KOPT-K1 (cell line): Measurements from ENCODE around the gene FRG2.
"Not testable (repeated sequence)": the region's sequence is repeated elsewhere in the genome, so short reads cannot be mapped to it uniquely, and the experiment has no call there.

ENCODE experiments used
- H3K27ac ChIP-seq: fragments of 200-600 bp; sonication (generic); 2 replicates; pipeline ENCODE4 v1.5.1; 2016; ENCODE audit warnings: antibody characterized with exemption, mild to moderate bottlenecking, low read depth, low read length; ENCODE audit not compliant: poor library complexity, severe bottlenecking
- H3K36me3 ChIP-seq: fragments of 200-600 bp; sonication (generic); 2 replicates; pipeline ENCODE4 v1.5.1; 2017; ENCODE audit warnings: antibody characterized with exemption, mild to moderate bottlenecking, low read length, moderate library complexity; ENCODE audit not compliant: insufficient read depth
- H3K9me3 ChIP-seq: fragments of 200-600 bp; sonication (generic); 2 replicates; pipeline ENCODE4 v1.5.1; 2017; ENCODE audit warnings: antibody characterized with exemption, low read length, mild to moderate bottlenecking; ENCODE audit not compliant: insufficient read depth, poor library complexity, severe bottlenecking

The FRG2 gene

DNA sequence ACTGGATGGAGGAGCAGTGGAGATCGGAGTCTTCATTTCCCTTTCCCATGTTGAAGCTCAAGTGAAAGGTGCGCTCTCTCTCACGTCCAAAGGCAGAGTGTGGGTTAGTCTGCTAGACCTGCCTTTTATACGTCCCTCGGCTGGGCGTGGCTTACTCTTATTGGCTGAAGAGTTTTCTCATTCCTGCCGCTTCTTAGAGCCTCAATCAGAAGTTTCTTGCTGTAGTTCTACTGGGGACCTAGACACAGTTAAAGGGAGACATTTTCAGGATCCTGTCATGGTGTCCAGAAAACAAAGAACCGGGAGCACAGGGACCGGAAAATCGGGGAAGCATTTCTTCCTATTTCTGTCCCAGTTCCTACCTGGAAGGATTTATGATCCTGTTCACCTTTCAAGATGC, at the start of gene FRG2:
Gene FRG2, minus strand, starts transcription at position 101 of the 400 bp plus-strand sequence. Its CDS starts 52 bp downstream, at position 49.
- H3K27ac ChIP-seq, H3K9me3 ChIP-seq, H3K36me3 ChIP-seq: not testable (repeated sequence)

GRCh38 chr4:190068351-190068750, 41.3 kb upstream of the FRG2 start:
- not testable (repeated sequence) for H3K36me3 ChIP-seq, H3K27ac ChIP-seq, H3K9me3 ChIP-seq

GRCh38 chr4:190064805-190065204, 37.7 kb upstream of the FRG2 start:
- H3K36me3 ChIP-seq, H3K9me3 ChIP-seq, H3K27ac ChIP-seq: not testable (repeated sequence)

- not testable (repeated sequence) for H3K9me3 ChIP-seq, H3K27ac ChIP-seq, H3K36me3 ChIP-seq
Measured at GRCh38 chr4:190064342-190064741, 37.3 kb upstream of the FRG2 start, which contains the start of gene DBET. DBET (plus strand) TSS chr4:190064502.

DNA sequence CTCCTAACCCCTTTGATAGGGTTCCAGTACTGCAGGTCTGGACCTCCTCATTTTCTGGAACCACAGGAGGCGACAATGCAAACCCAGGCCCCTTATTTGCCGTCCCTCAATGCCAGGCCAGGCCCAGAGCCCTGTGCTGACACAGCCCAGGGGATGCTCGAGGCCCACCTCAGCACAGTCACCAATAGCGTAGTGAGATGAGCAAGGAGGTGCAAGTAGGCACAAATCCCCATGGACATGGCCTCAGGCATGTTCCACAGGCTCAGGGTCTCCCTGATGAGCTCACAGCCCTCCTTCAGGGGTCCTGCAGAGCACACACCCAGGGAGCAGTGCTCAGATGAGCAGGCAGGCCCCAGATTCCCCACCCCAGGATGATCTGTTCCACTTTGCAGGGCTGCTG, 31.9 kb upstream of the FRG2 start:
- not testable (repeated sequence) for H3K9me3 ChIP-seq, H3K27ac ChIP-seq, H3K36me3 ChIP-seq

GRCh38 chr4:190049378-190050239, 22.6 kb upstream of the FRG2 start:
- H3K27ac ChIP-seq, H3K9me3 ChIP-seq, H3K36me3 ChIP-seq: not testable (repeated sequence)

DNA sequence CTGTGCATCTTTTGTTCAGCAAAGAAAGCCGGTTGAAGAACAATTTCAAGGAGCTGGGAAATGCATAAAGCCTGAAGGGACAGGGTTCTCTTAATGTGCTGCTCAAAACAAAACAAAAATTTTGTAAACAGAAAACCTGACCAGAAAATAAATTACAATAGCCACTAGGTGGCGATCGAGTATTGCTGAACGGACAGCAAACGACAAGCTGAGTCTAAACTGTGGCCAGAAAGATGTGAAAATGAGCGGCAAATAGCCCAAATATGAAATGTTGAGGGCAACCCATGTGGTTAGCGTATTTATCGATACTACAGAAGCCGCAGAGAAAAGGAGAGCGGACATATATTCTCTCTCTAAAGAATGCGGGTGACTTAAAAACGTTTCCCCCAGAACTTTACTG, 20.6 kb upstream of the FRG2 start:
- H3K27ac ChIP-seq, H3K9me3 ChIP-seq, H3K36me3 ChIP-seq: not testable (repeated sequence)

DNA sequence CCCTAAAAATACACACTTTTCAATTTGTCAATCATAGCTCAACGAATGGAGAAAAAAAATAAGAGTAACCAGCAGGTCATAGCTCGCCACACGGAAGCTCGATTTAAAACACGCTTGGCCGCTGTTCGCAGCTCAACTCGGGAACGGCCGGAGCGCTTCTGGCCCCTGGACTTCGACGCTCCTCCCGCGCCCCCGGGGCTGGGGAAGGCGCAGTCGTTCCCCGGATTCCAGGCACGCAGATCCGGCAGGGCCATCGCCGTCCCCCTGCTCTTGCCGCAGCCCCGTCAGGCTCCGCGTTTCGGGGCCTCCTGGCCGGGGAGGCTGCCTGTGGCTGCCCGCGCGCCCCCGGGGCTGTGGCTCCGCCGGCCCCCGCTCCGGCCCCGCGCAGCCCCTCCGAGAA, 13.8 kb upstream of the FRG2 start:
- H3K36me3 ChIP-seq, H3K9me3 ChIP-seq, H3K27ac ChIP-seq: not testable (repeated sequence)

DNA sequence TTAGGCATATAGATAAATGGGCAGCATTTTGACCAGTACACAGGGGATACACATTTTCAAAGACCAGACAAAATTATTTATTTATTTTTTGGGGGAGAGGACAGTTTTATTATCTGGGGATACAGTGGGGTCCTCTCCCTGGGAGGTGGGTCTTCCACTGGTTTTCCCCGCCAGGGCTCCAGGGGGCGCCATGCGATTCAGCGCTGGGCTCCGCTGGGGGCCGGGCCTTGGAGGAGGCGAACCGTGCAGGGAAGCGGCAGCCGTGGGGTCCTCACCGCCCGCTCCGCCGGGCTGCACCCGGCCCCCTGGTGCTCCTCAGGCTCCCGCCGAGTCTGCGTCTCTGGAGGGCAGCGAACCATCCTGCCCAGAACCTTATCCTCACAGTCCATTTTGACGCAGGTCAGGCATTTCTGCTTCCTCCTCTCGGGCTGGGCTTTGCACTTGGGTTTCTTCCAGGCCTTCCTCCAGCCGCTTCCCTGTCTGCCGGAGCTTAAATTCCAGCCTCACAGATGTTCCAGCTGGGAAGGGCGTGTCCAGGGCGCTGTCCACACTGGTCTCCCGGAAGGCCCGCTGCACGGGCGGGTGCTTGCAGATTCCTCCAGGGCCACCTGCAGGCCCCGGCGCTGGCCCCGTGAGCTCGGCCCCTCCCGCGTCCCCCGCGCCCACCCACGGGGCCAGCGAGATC, 10.8 kb upstream of the FRG2 start:
- not testable (repeated sequence) for H3K9me3 ChIP-seq, H3K27ac ChIP-seq, H3K36me3 ChIP-seq

GRCh38 chr4:190031264-190031663, 4.2 kb upstream of the FRG2 start:
- H3K36me3 ChIP-seq, H3K9me3 ChIP-seq, H3K27ac ChIP-seq: not testable (repeated sequence)

- H3K9me3 ChIP-seq: peaks cover 37% of the 10 kb centered on the region
- not testable (repeated sequence) for H3K27ac ChIP-seq, H3K36me3 ChIP-seq
Measured at GRCh38 chr4:190022614-190023281, 4.3 kb downstream of the FRG2 start.

DNA sequence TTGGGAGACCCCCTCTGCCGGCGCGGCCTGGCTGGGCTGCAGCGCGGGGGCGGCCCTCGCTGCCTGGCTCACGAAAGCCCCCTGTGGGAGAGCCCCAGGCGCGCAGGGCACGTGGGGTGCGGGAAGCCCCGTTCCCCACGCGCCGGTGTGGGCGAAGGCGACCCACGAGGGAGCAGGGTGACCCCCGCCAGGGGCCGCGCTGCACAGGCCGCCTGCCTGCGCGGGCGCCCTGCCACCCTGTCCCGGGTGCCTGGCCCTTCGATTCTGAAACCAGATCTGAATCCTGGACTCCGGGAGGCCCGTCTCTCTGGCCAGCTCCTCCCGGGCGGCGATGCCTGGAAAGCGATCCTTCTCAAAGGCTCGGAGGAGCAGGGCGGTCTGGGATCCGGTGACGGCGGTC, 5.1 kb downstream of the FRG2 start:
- peaks cover 45% of the 10 kb centered on the region for H3K9me3 ChIP-seq
- not testable (repeated sequence) for H3K27ac ChIP-seq, H3K36me3 ChIP-seq

DNA sequence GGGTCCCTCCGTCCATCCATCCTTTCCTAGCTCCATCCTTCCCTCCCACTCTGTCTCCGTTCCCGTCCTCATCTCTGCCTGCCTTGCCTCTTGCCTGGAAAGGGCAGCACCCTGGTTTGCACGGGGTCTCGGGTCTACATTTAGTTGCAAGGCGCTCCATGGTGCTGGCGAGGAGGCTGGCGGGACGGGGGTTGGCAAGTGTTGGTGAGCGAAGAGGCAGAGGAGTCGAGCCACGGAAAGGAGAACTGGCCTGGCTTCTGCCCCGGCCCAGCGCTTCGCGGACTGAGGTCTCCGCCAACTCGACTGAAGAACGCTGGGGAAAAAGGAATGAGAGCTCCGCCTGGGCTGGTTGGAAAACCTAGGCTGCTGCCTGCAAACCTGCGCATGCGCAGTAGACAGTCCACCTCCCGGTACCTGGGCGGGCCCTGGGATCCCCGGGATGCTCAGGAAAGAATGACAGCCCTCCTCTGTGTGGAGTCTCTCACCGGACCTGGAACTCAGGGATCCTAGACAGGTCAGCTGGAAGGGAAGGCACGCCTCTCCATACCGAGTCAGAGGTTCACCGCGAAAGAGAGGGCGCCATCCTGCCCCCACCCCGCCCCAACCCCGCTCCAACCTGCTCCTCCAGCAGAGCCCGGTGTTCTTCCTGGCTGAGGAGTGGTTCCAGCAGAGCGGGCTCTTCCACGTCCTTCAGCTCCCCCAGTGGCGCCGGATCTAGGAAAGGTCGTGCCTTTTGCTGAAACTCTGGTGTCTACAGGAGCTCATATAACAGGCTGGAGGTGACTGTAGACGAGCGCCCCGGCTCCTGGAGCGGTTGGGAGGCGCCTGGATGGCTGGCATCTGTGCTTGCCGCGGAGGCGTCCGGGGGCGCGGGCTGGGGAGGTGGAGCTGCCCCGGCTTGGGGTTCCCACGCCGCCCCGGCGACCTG, 6.0 kb downstream of the FRG2 start:
- Histone ChIP-seq H3K27ac (no peak overlapping the region), H3K9me3 (peaks cover 50% of the 10 kb centered on the region), H3K36me3 (no peaks in the 10 kb centered on the region)

DNA sequence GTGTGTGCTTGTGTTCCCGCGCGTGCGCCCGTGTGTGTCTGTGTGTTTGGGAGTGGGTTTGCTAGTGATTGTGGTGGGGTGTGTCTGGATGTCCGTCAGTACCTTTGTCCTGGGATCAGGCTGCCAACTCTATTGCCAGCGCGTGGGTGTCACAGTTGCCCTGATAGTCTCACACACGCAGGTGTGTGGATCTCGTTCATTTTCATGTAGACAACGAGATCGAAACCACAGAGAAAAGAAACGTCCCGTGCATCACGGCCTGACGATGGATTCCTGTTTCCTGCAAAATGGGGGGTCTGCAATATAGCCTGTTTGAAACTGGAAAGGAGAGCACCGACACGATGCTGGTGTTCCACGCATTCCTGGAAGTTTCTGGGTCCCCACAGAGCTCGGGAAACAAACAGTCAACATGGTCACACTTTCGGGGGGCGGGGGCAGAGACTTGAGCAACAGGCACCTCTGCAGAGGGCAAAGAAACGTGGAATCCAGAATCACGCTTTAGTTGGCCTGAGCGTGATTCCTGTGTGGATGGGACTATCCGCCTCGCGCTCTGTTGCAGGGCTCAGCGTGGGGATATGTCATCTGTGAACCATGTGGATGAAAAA, 7.1 kb downstream of the FRG2 start:
- peaks cover 50% of the 10 kb centered on the region for H3K9me3 ChIP-seq
- not testable (repeated sequence) for H3K27ac ChIP-seq, H3K36me3 ChIP-seq
